ENCODE data around the gene SGCD.

Gene SGCD

DNA sequence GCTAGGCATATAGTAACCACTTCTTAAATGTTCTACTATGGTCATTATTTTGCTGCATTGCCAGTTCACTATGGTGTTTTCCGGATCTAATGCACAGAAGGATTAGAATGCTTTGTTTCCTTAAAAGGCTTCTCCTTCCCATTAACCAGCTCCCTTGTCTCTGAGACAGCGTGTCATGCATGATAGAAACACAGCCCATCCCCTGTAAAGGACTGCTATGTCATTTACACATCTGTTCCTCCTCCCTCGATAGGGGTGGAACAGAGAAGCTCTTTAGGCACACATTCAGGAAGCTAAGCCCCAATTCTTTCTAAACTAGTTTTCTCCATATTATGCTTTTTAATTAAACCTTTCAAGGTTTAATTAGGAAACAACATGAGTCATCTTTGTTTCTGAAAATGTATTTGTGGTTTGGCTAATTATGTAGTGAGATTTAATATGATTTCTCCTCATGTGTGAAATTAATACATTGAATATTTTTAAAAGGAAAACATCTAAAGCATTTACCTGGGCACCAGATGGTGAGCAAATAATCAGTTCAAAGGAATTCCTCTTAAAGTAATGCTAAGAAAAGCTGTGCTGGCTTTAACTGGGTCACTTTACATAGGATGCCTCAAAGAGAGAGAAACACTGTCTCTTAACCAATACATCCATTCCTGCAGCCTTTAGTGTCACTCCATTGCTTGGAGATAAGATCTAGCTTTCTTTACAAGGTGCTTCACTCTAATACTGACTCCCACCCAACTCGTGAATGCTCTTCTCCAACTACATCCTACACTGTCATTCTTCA, 389.8 kb downstream of the SGCD start:
- TF ChIP-seq, protein P1, sequence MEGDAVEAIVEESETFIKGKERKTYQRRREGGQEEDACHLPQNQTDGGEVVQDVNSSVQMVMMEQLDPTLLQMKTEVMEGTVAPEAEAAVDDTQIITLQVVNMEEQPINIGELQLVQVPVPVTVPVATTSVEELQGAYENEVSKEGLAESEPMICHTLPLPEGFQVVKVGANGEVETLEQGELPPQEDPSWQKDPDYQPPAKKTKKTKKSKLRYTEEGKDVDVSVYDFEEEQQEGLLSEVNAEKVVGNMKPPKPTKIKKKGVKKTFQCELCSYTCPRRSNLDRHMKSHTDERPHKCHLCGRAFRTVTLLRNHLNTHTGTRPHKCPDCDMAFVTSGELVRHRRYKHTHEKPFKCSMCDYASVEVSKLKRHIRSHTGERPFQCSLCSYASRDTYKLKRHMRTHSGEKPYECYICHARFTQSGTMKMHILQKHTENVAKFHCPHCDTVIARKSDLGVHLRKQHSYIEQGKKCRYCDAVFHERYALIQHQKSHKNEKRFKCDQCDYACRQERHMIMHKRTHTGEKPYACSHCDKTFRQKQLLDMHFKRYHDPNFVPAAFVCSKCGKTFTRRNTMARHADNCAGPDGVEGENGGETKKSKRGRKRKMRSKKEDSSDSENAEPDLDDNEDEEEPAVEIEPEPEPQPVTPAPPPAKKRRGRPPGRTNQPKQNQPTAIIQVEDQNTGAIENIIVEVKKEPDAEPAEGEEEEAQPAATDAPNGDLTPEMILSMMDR (conservative IDR thresholded peaks at IDR 0.05; ENCODE audit: control insufficient read depth, insufficient read depth, low read depth, low read length), result no peak
- no peak for DNase-seq (ENCODE audit: low read depth)
- no peak overlapping the region for H3K4me3 ChIP-seq (ENCODE audit: control insufficient read depth, low read depth, low read length)

DNA sequence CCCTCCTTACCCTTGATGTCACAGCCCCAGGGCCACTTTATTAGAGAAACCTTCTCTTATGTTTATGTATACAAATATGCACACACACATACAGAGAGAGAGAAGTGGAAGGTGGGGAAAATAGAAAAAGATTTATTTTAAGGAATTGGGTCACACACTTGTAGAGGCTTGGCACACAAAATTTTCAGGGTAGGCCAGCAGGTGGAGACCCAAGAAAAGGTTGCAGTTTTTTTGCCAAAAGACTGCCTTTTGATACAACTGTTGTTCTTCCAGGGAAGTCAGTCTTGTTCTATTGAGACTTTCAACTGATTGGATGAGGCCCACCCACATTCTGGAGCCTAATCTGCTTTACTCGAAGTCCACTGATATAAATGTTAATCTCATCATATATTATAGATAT, 392.0 kb downstream of the SGCD start:
- DNase-seq (ENCODE audit: low read depth), result no peak
- no peak overlapping the region for H3K4me3 ChIP-seq (ENCODE audit: control insufficient read depth, low read depth, low read length)
- TF ChIP-seq, protein P1 (conservative IDR thresholded peaks at IDR 0.05; ENCODE audit: control insufficient read depth, insufficient read depth, low read depth, low read length), result no peak

DNA sequence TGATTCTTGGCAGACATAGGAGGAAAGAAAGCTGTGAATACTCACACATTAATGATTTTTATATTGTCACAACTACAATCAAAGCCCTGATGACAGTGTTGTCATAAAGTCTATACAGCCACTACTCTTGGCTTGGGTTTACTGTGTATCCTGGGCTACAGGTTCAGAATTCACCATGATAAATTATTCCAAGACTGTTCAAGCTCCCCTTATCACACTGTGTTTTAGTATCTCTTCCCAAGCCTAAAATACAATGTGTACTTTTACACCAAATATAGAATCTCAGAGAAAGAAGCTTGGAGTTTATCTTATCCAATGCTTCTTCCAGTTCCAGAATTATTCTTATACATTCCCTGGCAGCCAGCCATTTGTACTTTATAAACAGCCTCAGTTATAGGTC, 395.4 kb downstream of the SGCD start:
- TF ChIP-seq, protein P1 (conservative IDR thresholded peaks at IDR 0.05; ENCODE audit: control insufficient read depth, insufficient read depth, low read depth, low read length), result no peak
- no peak overlapping the region for H3K4me3 ChIP-seq (ENCODE audit: control insufficient read depth, low read depth, low read length)
- no peak for DNase-seq (ENCODE audit: low read depth)

DNA sequence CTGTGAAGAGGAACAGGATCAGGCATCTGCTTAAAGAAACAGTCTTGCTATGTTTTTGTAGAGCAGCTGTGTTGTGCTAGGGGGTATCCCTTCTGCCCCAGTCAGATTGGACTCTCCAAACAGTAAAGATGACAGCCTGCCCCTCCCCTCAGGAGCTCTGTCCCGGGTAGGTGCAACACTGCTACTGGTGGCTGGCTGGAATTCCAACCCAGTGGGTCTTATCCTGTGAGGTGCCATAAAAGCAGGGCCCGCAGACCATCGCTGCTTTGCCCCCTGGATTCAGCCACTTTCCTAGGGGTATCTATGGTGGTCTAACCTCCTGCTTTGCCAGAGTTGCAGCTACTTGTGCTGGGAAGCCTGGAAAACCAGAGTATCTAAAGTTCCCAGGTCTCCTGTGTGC, 408.5 kb downstream of the SGCD start:
- no peak for DNase-seq (ENCODE audit: low read depth)
- TF ChIP-seq, protein P1 (conservative IDR thresholded peaks at IDR 0.05; ENCODE audit: control insufficient read depth, insufficient read depth, low read depth, low read length), result no peak
- H3K4me3 ChIP-seq (ENCODE audit: control insufficient read depth, low read depth, low read length), result no peak overlapping the region

DNA sequence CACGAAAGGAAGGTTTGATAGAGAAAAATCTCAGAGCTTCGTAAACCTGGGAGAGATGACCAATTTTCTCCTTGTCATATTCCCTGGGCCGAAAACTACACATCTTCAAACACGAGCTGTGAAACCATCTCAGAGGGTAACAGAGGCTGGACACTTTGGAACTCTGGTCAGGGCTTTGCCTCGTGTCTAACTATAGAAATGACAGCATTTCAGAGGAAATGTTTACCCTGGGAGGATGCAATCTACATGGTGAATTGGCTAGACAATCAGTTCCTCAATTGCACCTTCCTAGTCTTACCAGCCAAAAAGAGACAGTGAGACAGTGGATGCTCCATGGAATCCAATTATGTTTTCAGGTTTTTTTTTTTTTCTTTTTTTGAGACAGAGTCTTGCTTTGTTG, 414.6 kb downstream of the SGCD start:
- DNase-seq (ENCODE audit: low read depth), result no peak
- no peak overlapping the region for H3K4me3 ChIP-seq (ENCODE audit: control insufficient read depth, low read depth, low read length)
- TF ChIP-seq, protein P1 (conservative IDR thresholded peaks at IDR 0.05; ENCODE audit: control insufficient read depth, insufficient read depth, low read depth, low read length), result no peak

DNA sequence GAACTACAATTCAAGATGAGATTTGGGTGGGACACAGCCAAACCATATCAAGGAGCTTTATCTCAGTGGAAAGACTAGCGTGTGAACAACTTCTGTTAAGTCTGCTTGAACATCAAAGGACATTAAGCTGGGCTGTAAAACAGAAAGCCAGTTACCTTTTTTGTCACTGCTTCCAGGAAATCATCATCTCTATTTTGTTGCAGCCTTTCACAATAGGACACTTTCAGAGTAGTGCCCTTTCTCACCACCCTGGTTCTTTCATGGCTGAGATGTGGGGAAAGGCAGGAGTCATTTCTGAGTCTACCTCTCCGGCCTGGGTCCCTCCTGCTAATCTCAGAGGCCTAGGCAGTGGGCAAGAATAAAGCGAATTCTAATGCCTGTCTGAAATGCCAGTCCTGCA, 426.9 kb downstream of the SGCD start:
- no peak for DNase-seq (ENCODE audit: low read depth)
- TF ChIP-seq, protein P1 (conservative IDR thresholded peaks at IDR 0.05; ENCODE audit: control insufficient read depth, insufficient read depth, low read depth, low read length), result no peak

More for the DNA sequence above, 426.9 kb downstream of the SGCD start:
- H3K4me3 ChIP-seq (ENCODE audit: control insufficient read depth, low read depth, low read length), result no peak overlapping the region

Measured in fibroblast of mammary gland (primary cell).